Lower leg skin (tissue), 4 donors: ENCODE measurements around the gene KDM4B. TPM values are rescaled to one million over a fixed set of nuclear protein-coding genes. Genes with fewer than 3 reads are reported as not detected.

Experiments
- DNase-seq, 2 donors: peaks; one replicate each; pipeline ENCODE4 v3.0.0-alpha.2; 2019; ENCODE audit warnings: low spot score in 2 of 2
- H3K4me3 ChIP-seq: fragments of 200-600 bp; sonication (generic); 2 replicates; pipeline ENCODE4 v1.5.1; 2017; ENCODE audit warnings: mild to moderate bottlenecking, low read depth; ENCODE audit not compliant: poor library complexity, severe bottlenecking
- CTCF ChIP-seq, 3 donors: fragments of 450-650 bp; IDR thresholded peaks; one replicate each; pipeline ENCODE4 v1.5.1; 2016; ENCODE audit warnings: antibody characterized with exemption in 3 of 3, mild to moderate bottlenecking in 3 of 3, moderate library complexity in 2 of 3
- POLR2A ChIP-seq, 2 donors: fragments of 450-650 bp; IDR thresholded peaks; one replicate each; pipeline ENCODE4 v1.6.1; 2016 to 2017; ENCODE audit warnings: antibody characterized with exemption in 2 of 2, mild to moderate bottlenecking in 1 of 2, moderate library complexity in 1 of 2
- WGBS, 2 donors: methylation state at CpG; one replicate each; pipeline ENCODE4 v1.1.5; 2018; 5-methylcytosine and 5-hydroxymethylcytosine counted together
- intact Hi-C: fragments of 100-400 bp; cut with DNase I; formaldehyde crosslinking; loops from one replicate; pipeline ENCODE4 v1.15.0; 2023; ENCODE audit warnings: low total_unique reads
- total RNA-seq, 4 donors: library from RNA; depleted of rRNA; stranded (reverse); fragments of >200 nt; gene quantifications; one replicate each; pipeline ENCODE4 v1.1.0, GENCODE V29; 2016

Gene KDM4B
- total RNA-seq, 4 donors from 2014 or later, result 40.1 to 71.4 (median 51.3) TPM

- intact Hi-C loops, result loop anchor here (5.0 to 10.0 kb wide), 2 partner anchors 514 to 637 kb away; partner anchors contain the start of genes HSD11B1L and MICOS13
- peak; percentile 81 to 97 for DNase-seq
- WGBS, 2 donors, result 16 to 18% methylated on average over 22 to 29 of the region's 44 CpGs
- TF ChIP-seq POLR2A (IDR thresholded peaks at IDR 0.05) (no peak), CTCF (IDR thresholded peaks at IDR 0.05) (peak in 1 of 3 donors; percentile 98)
- no peak overlapping the region for H3K4me3 ChIP-seq
Measured at GRCh38 chr19:5048091-5048726, 79.3 kb downstream of the KDM4B start.

GRCh38 chr19:5048727-5049553, 80.0 kb downstream of the KDM4B start:
- DNase-seq, result peak; percentile 55 to 92
- TF ChIP-seq POLR2A (IDR thresholded peaks at IDR 0.05) (no peak), CTCF (IDR thresholded peaks at IDR 0.05) (no peak)
- WGBS, 2 donors, result 33 to 39% methylated on average over 25 to 32 of the region's 36 CpGs
- H3K4me3 ChIP-seq, result no peak overlapping the region
- intact Hi-C loops, result loop anchor here (5.0 to 10.0 kb wide), 2 partner anchors 513 to 636 kb away; partner anchors contain the start of genes HSD11B1L and MICOS13

GRCh38 chr19:5049561-5049960, 80.6 kb downstream of the KDM4B start:
- TF ChIP-seq POLR2A (IDR thresholded peaks at IDR 0.05) (no peak), CTCF (IDR thresholded peaks at IDR 0.05) (no peak)
- intact Hi-C loops, result loop anchor here (5.0 to 10.0 kb wide), 2 partner anchors 513 to 635 kb away; partner anchors contain the start of genes HSD11B1L and MICOS13
- no peak for DNase-seq
- WGBS, 2 donors, result 52 to 77% methylated on average over 9 of the region's 9 CpGs
- no peak overlapping the region for H3K4me3 ChIP-seq

- no peak overlapping the region for H3K4me3 ChIP-seq
- DNase-seq, result no peak
- 62 to 65% methylated on average over 15 of the region's 16 CpGs for WGBS, 2 donors
- no peak for TF ChIP-seq POLR2A (IDR thresholded peaks at IDR 0.05)
- TF ChIP-seq CTCF (IDR thresholded peaks at IDR 0.05), result no peak
- intact Hi-C loops, result no loop called here
Measured at GRCh38 chr19:5050067-5050656, 81.2 kb downstream of the KDM4B start.

- DNase-seq, result no peak
- TF ChIP-seq CTCF (IDR thresholded peaks at IDR 0.05) (no peak), POLR2A (IDR thresholded peaks at IDR 0.05) (no peak)
- intact Hi-C loops, result no loop called here
- no peak overlapping the region for H3K4me3 ChIP-seq
- 90 to 91% methylated on average over 15 to 16 of the region's 16 CpGs for WGBS, 2 donors
Measured at GRCh38 chr19:5050905-5051304, 82.0 kb downstream of the KDM4B start.
